NB4 (cell line): ENCODE measurements around the gene LRRC14B.

Experiments
- MAX ChIP-seq: IDR thresholded peaks from 2 replicates; pipeline ENCODE4 v1.6.1; 2011; ENCODE audit warnings: low read depth, low read length
- POLR2A ChIP-seq: IDR thresholded peaks from 2 replicates; pipeline ENCODE4 v1.6.1; 2011; ENCODE audit warnings: mild to moderate bottlenecking; ENCODE audit not compliant: insufficient read length; ENCODE audit errors: extremely low read depth
- TF ChIP-seq, protein P1 (sequence below): IDR thresholded peaks from one replicate; pipeline ENCODE4 v1.5.1; 2012; ENCODE audit warnings: low read depth, low read length

DNA sequence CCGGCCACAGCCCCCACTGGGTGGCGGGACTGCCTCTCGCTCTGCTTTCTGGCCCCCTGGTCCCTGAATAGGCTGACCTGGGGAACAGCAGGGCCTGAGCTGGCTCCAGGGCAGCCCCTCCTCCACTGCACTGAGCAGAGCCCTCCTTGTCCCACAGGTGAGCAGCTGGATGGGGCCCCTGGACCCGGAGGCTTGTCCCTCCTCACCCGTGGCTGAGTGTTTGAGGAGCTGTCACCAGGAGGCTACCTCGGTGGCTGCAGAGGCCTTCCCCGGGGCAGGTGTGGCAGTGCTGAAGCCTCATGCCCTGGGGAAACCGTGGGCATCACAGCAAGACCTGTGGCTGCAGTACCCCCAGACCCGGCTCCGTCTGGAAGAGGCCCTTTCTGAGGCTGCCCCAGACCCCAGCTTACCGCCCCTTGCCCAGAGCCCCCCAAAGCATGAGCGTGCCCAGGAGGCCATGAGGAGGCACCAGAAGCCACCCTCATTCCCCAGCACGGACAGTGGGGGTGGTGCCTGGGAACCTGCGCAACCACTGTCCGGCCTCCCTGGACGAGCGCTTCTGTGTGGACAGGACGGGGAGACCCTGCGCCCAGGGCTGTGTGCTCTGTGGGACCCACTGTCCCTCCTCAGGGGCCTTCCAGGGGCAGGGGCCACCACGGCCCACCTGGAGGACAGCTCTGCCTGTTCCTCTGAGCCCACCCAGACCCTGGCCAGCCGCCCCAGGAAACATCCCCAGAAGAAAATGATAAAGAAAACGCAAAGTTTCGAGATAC is 28.5 kb upstream of the LRRC14B start:
- no peak for TF ChIP-seq MAX
- TF ChIP-seq, protein P1, sequence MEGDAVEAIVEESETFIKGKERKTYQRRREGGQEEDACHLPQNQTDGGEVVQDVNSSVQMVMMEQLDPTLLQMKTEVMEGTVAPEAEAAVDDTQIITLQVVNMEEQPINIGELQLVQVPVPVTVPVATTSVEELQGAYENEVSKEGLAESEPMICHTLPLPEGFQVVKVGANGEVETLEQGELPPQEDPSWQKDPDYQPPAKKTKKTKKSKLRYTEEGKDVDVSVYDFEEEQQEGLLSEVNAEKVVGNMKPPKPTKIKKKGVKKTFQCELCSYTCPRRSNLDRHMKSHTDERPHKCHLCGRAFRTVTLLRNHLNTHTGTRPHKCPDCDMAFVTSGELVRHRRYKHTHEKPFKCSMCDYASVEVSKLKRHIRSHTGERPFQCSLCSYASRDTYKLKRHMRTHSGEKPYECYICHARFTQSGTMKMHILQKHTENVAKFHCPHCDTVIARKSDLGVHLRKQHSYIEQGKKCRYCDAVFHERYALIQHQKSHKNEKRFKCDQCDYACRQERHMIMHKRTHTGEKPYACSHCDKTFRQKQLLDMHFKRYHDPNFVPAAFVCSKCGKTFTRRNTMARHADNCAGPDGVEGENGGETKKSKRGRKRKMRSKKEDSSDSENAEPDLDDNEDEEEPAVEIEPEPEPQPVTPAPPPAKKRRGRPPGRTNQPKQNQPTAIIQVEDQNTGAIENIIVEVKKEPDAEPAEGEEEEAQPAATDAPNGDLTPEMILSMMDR = no peak
- no peak for TF ChIP-seq POLR2A
